Adipose tissue (tissue), 3 donors: ENCODE measurements around the gene IL2RA. TPM values are rescaled to one million over a fixed set of nuclear protein-coding genes. Genes with fewer than 3 reads are reported as not detected.

Source experiments
- polyA plus RNA-seq, 3 donors: library from polyadenylated mRNA; stranded (reverse); fragments of 200-250 nt; gene quantifications; one replicate each; pipeline ENCODE4 v1.2.3, GENCODE V29; 2013
- donor health status: healthy with polysubstance abuse.
- donor health status: Bipolar disorder and iron deficiency.
- donor health status: healthy.

The IL2RA gene
- polyA plus RNA-seq, 3 donors, result 0.62 to 2.4 (median 0.68) TPM

Other genes with a start within 250 kb of the IL2RA start
- 100 to 1,000 TPM; 123 to 141 (median 140) TPM for gene GDI2, start 248.9 kb downstream of the IL2RA start, polyA plus RNA-seq
- gene ANKRD16, start 172.5 kb downstream of the IL2RA start, polyA plus RNA-seq, result 1 to 10 TPM; 3.3 to 4.8 (median 4.6) TPM
- 10 to 100 TPM; 24.0 to 73.7 (median 46.3) TPM for gene FBH1, start 172.1 kb downstream of the IL2RA start, polyA plus RNA-seq
- 10 to 100 TPM; 19.8 to 29.6 (median 23.2) TPM for gene IL15RA, start 84.8 kb downstream of the IL2RA start, polyA plus RNA-seq
- 10 to 100 TPM; 36.9 to 93.6 (median 79.5) TPM for gene RBM17, start 26.7 kb upstream of the IL2RA start, polyA plus RNA-seq
- 100 to 1,000 TPM in 2 of 3 donors, 10 to 100 TPM in 1; 54.6 to 594 (median 123) TPM for gene PFKFB3, start 140.6 kb upstream of the IL2RA start, polyA plus RNA-seq